ENCODE measurements around the gene HSP90B1. TPM values are rescaled to one million over a fixed set of nuclear protein-coding genes. Genes with fewer than 3 reads are reported as not detected.
A peak's percentile ranks its signal among the peaks of the same experiment; 100 is the strongest.

The HSP90B1 gene
- total RNA-seq (100 to 1,000 TPM; 515 to 534 TPM), polyA plus RNA-seq (100 to 1,000 TPM; 199 to 253 TPM)

GRCh38 chr12:103930034-103930786, at the start of gene HSP90B1:
TSS of gene HSP90B1 (plus strand) at chr12:103930410. CDS start at chr12:103930516, 106 bp downstream.
- peak; percentile 99 to 100 (median 100) for DNase-seq
- peaks cover 0 to 5% (median 0%) of the 10 kb centered on the region in 8 donors for H3K9me3 Mint-ChIP-seq
- peaks cover 0 to 3% of the 10 kb centered on the region in 2 donors for H3K27me3 Mint-ChIP-seq
- H3K4me3 Mint-ChIP-seq = peak within 1 kb of the TSS; percentile 87 to 96 (median 91)
- Histone ChIP-seq H3K27ac (ENCODE audit: low read depth, low read length) (peak within 1 kb of the TSS; percentile 99), H3K4me3 (ENCODE audit: low read length in 2 of 2) (peak within 1 kb of the TSS; percentile 87), H3K9me3 (ENCODE audit: control insufficient read depth in 1 of 2, low read length in 2 of 2) (no peaks in the 10 kb centered on the region), H3K27me3 (ENCODE audit: insufficient read depth, low read length) (no peaks in the 10 kb centered on the region), H3K4me1 (ENCODE audit: insufficient read depth, low read length) (peaks cover 61% of the 10 kb centered on the region), H3K36me3 (ENCODE audit: insufficient read depth, low read length) (peaks cover 19% of the 10 kb centered on the region)
- H3K4me1 Mint-ChIP-seq = peaks cover 42 to 83% (median 54%) of the 10 kb centered on the region in 4 donors
- ChIA-PET CTCF (ENCODE audit: partially characterized antibody) (interaction anchor here (0.7 to 2.4 kb wide), 8 partner anchors 13 to 179 kb away, joined by 3 to 10 read pairs (median 4); partner anchors contain the start of gene TDG), POLR2A (ENCODE audit: partially characterized antibody) (interaction anchor here (0.6 to 5.2 kb wide), 41 partner anchors 8 to 1869 kb away, joined by 3 to 139 read pairs (median 6); partner anchors contain the start of genes APPL2, EID3, HCFC2 and NFYB)
- peaks cover 17 to 56% of the 10 kb centered on the region in 2 donors for H3K36me3 Mint-ChIP-seq
- H3K27ac Mint-ChIP-seq = peak within 1 kb of the TSS; percentile 99 to 100 (median 100)
- intact Hi-C loops (cut with micrococcal nuclease) = loop anchor here (1.0 to 10.0 kb wide), 10 partner anchors 27 to 1177 kb away; partner anchors contain the start of genes HCFC2, NFYB, NT5DC3 and TDG

- POLR2A ChIA-PET (ENCODE audit: partially characterized antibody) = no interaction called here
- Mint-ChIP-seq H3K27me3 (no peaks in the 10 kb centered on the region), H3K27ac (peak overlapping the region in 2 of 7 donors; percentile 30 to 68)
Observed at GRCh38 chr12:103881261-103881660, 48.9 kb upstream of the HSP90B1 start.

GRCh38 chr12:103882861-103883596, 47.2 kb upstream of the HSP90B1 start:
- POLR2A ChIA-PET (ENCODE audit: partially characterized antibody) = interaction anchor here (1.1 kb wide), 1 partner anchor 47 kb away, joined by 3 read pairs; the partner anchor contains the start of gene HSP90B1
- intact Hi-C loops (cut with micrococcal nuclease) = no loop called here
- H3K4me3 Mint-ChIP-seq = no peak overlapping the region

More at GRCh38 chr12:103881261-103881660, 48.9 kb upstream of the HSP90B1 start:
- peaks cover 7% of the 10 kb centered on the region for H3K4me1 ChIP-seq (ENCODE audit: insufficient read depth, low read length)
- CTCF ChIA-PET (ENCODE audit: partially characterized antibody) = interaction anchor here (2.6 kb wide), 1 partner anchor 228 kb away, joined by 22 read pairs; no protein-coding TSS in a partner anchor
- no peaks in the 10 kb centered on the region for H3K27me3 ChIP-seq (ENCODE audit: insufficient read depth, low read length)
- intact Hi-C loops (cut with micrococcal nuclease) = no loop called here
- Mint-ChIP-seq H3K4me3 (no peak overlapping the region), H3K4me1 (peaks cover 7 to 34% (median 18%) of the 10 kb centered on the region in 4 donors), H3K36me3 (no peaks in the 10 kb centered on the region), H3K9me3 (peaks cover 0 to 2% (median 0%) of the 10 kb centered on the region in 8 donors)
- no peak for DNase-seq
- H3K27ac ChIP-seq (ENCODE audit: low read depth, low read length) = no peak overlapping the region
- no peak overlapping the region for H3K4me3 ChIP-seq (ENCODE audit: low read length in 2 of 2)
- H3K9me3 ChIP-seq (ENCODE audit: control insufficient read depth in 1 of 2, low read length in 2 of 2) = no peaks in the 10 kb centered on the region
- no peaks in the 10 kb centered on the region for H3K36me3 ChIP-seq (ENCODE audit: insufficient read depth, low read length)

GRCh38 chr12:103883908-103884307, 46.3 kb upstream of the HSP90B1 start:
- Mint-ChIP-seq H3K9me3 (peaks cover 0 to 2% (median 0%) of the 10 kb centered on the region in 8 donors), H3K27me3 (no peaks in the 10 kb centered on the region), H3K36me3 (no peaks in the 10 kb centered on the region), H3K4me1 (peaks cover 6 to 28% (median 12%) of the 10 kb centered on the region in 4 donors), H3K27ac (no peak overlapping the region), H3K4me3 (no peak overlapping the region)
- Histone ChIP-seq H3K4me1 (ENCODE audit: insufficient read depth, low read length) (peaks cover 4% of the 10 kb centered on the region), H3K36me3 (ENCODE audit: insufficient read depth, low read length) (no peaks in the 10 kb centered on the region), H3K27ac (ENCODE audit: low read depth, low read length) (no peak overlapping the region), H3K4me3 (ENCODE audit: low read length in 2 of 2) (no peak overlapping the region), H3K27me3 (ENCODE audit: insufficient read depth, low read length) (no peaks in the 10 kb centered on the region), H3K9me3 (ENCODE audit: control insufficient read depth in 1 of 2, low read length in 2 of 2) (no peaks in the 10 kb centered on the region)
- ChIA-PET CTCF (ENCODE audit: partially characterized antibody) (interaction anchor here (0.7 to 2.8 kb wide), 10 partner anchors 11 to 227 kb away, joined by 3 to 26 read pairs (median 4); no protein-coding TSS in a partner anchor), POLR2A (ENCODE audit: partially characterized antibody) (interaction anchor here (1.0 to 1.5 kb wide), 3 partner anchors 44 to 82 kb away, joined by 3 to 10 read pairs (median 5); partner anchors contain the start of genes HSP90B1 and TDG)
- intact Hi-C loops (cut with micrococcal nuclease) = loop anchor here (1.0 kb wide), 3 partner anchors 46 to 225 kb away; partner anchors contain the start of gene HSP90B1
- DNase-seq = no peak

More at GRCh38 chr12:103882861-103883596, 47.2 kb upstream of the HSP90B1 start:
- no peak overlapping the region for H3K4me3 ChIP-seq (ENCODE audit: low read length in 2 of 2)
- Mint-ChIP-seq H3K27ac (peak overlapping the region in 3 of 7 donors; percentile 15 to 68 (median 43)), H3K36me3 (no peaks in the 10 kb centered on the region), H3K27me3 (no peaks in the 10 kb centered on the region), H3K9me3 (peaks cover 0 to 2% (median 0%) of the 10 kb centered on the region in 8 donors), H3K4me1 (peaks cover 7 to 31% (median 15%) of the 10 kb centered on the region in 4 donors)
- no peak for DNase-seq
- CTCF ChIA-PET (ENCODE audit: partially characterized antibody) = interaction anchor here (0.9 to 2.8 kb wide), 6 partner anchors 19 to 225 kb away, joined by 3 to 26 read pairs (median 4); no protein-coding TSS in a partner anchor
- no peaks in the 10 kb centered on the region for H3K36me3 ChIP-seq (ENCODE audit: insufficient read depth, low read length)
- H3K4me1 ChIP-seq (ENCODE audit: insufficient read depth, low read length) = peaks cover 7% of the 10 kb centered on the region
- H3K9me3 ChIP-seq (ENCODE audit: control insufficient read depth in 1 of 2, low read length in 2 of 2) = no peaks in the 10 kb centered on the region
- H3K27me3 ChIP-seq (ENCODE audit: insufficient read depth, low read length) = no peaks in the 10 kb centered on the region
- H3K27ac ChIP-seq (ENCODE audit: low read depth, low read length) = no peak overlapping the region

GRCh38 chr12:103884316-103884715, 45.9 kb upstream of the HSP90B1 start:
- ChIA-PET POLR2A (ENCODE audit: partially characterized antibody) (interaction anchor here (1.0 to 1.5 kb wide), 3 partner anchors 44 to 81 kb away, joined by 3 to 10 read pairs (median 5); partner anchors contain the start of genes HSP90B1 and TDG), CTCF (ENCODE audit: partially characterized antibody) (interaction anchor here (0.7 to 2.8 kb wide), 10 partner anchors 10 to 226 kb away, joined by 3 to 26 read pairs (median 4); no protein-coding TSS in a partner anchor)
- peak; percentile 33 to 52 (median 41) for DNase-seq
- Mint-ChIP-seq H3K27me3 (no peaks in the 10 kb centered on the region), H3K27ac (peak overlapping the region in 5 of 7 donors; percentile 12 to 44 (median 26)), H3K36me3 (no peaks in the 10 kb centered on the region), H3K9me3 (peaks cover 0 to 2% (median 0%) of the 10 kb centered on the region in 8 donors), H3K4me1 (peaks cover 6 to 24% (median 12%) of the 10 kb centered on the region in 4 donors), H3K4me3 (peak overlapping the region in 1 of 8 donors; percentile 4)
- Histone ChIP-seq H3K4me3 (ENCODE audit: low read length in 2 of 2) (no peak overlapping the region), H3K36me3 (ENCODE audit: insufficient read depth, low read length) (no peaks in the 10 kb centered on the region), H3K27ac (ENCODE audit: low read depth, low read length) (no peak overlapping the region), H3K9me3 (ENCODE audit: control insufficient read depth in 1 of 2, low read length in 2 of 2) (no peaks in the 10 kb centered on the region), H3K4me1 (ENCODE audit: insufficient read depth, low read length) (peaks cover 4% of the 10 kb centered on the region), H3K27me3 (ENCODE audit: insufficient read depth, low read length) (no peaks in the 10 kb centered on the region)
- intact Hi-C loops (cut with micrococcal nuclease) = loop anchor here (1.0 kb wide), 3 partner anchors 46 to 225 kb away; partner anchors contain the start of gene HSP90B1

- H3K27ac Mint-ChIP-seq = peak overlapping the region in 1 of 7 donors; percentile 84
- Histone ChIP-seq H3K4me3 (ENCODE audit: low read length in 2 of 2) (no peak overlapping the region), H3K36me3 (ENCODE audit: insufficient read depth, low read length) (no peaks in the 10 kb centered on the region), H3K4me1 (ENCODE audit: insufficient read depth, low read length) (no peaks in the 10 kb centered on the region), H3K27ac (ENCODE audit: low read depth, low read length) (no peak overlapping the region), H3K9me3 (ENCODE audit: control insufficient read depth in 1 of 2, low read length in 2 of 2) (no peaks in the 10 kb centered on the region), H3K27me3 (ENCODE audit: insufficient read depth, low read length) (no peaks in the 10 kb centered on the region)
- no peaks in the 10 kb centered on the region for H3K27me3 Mint-ChIP-seq
- DNase-seq = no peak
- POLR2A ChIA-PET (ENCODE audit: partially characterized antibody) = no interaction called here
- H3K9me3 Mint-ChIP-seq = peaks cover 0 to 2% (median 0%) of the 10 kb centered on the region in 8 donors
- no peak overlapping the region for H3K4me3 Mint-ChIP-seq
- CTCF ChIA-PET (ENCODE audit: partially characterized antibody) = no interaction called here
- H3K4me1 Mint-ChIP-seq = peaks cover 4 to 8% (median 6%) of the 10 kb centered on the region in 4 donors
- intact Hi-C loops (cut with micrococcal nuclease) = no loop called here
- H3K36me3 Mint-ChIP-seq = no peaks in the 10 kb centered on the region
Observed at GRCh38 chr12:103886195-103886797, 43.9 kb upstream of the HSP90B1 start.
